Left lobe of liver (tissue), 2 donors: ENCODE data around the gene OXLD1. TPM values are rescaled to one million over a fixed set of nuclear protein-coding genes. Genes with fewer than 3 reads are reported as not detected.
A peak's percentile ranks its signal among the peaks of the same experiment; 100 is the strongest.

ENCODE experiments used
- ATAC-seq: fragments of 200-7000 bp; cut with Tn5 transposase; one replicate; pipeline ENCODE4 v1.9.1; 2020; ENCODE audit warnings: mild to moderate bottlenecking, moderate library complexity
- DNase-seq: peaks from one replicate; pipeline ENCODE4 v3.0.0-alpha.2; 2020; ENCODE audit warnings: low spot score
- total RNA-seq: library from RNA; stranded (reverse); gene quantifications from one replicate; pipeline ENCODE4 v1.2.1, GENCODE V29; 2021
- donor health status: DM: no; HTN: no; CAD: no; lungs with moderate emphysema.
- donor health status: DM: no; HTN: yes; CAD: no.

OXLD1 gene
- total RNA-seq, 1 donor from 2014 or later: 18.3 TPM

GRCh38 chr17:81702934-81703746 lies 36.7 kb upstream of the OXLD1 start, which contains the start of gene MRPL12:
MRPL12 (plus strand) TSS chr17:81703367; CDS start chr17:81703502, 135 bp downstream.
- peak; percentile 96 for DNase-seq
- ATAC-seq: peak; percentile 83

GRCh38 chr17:81701288-81702071 lies 35.1 kb upstream of the OXLD1 start:
- ATAC-seq: no peak
- DNase-seq: no peak

GRCh38 chr17:81700353-81701287 lies 34.2 kb upstream of the OXLD1 start:
- DNase-seq (no peak), ATAC-seq (no peak)

- DNase-seq (no peak), ATAC-seq (no peak)
These were observed 31.0 kb upstream of the OXLD1 start for GRCh38 chr17:81697261-81698044.

DNA sequence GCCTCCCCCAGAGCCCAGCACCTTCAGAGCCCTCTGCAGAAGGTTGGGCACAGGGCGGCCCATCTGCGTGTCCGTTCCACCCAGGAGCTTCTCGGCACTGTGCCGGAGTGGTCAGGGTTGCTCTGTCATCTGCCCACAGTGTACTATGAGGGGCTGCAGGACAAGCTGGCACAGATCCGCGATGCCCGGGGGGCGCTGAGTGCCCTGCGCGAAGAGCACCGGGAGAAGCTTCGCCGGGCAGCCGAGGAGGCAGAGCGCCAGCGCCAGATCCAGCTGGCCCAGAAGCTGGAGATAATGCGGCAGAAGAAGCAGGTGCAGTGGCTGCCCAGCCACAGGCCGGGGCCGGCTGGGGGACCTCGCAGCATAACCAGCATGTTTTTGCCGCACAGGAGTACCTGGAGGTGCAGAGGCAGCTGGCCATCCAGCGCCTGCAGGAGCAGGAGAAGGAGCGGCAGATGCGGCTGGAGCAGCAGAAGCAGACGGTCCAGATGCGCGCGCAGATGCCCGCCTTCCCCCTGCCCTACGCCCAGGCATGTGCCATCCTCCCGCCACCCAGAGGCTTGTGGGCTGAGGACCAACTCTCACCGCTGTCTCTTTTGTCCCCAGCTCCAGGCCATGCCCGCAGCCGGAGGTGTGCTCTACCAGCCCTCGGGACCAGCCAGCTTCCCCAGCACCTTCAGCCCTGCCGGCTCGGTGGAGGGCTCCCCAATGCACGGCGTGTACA lies 30.0 kb upstream of the OXLD1 start:
- DNase-seq (no peak), ATAC-seq (no peak)

- ATAC-seq: no peak
- DNase-seq: no peak
These were observed 29.4 kb upstream of the OXLD1 start for GRCh38 chr17:81695801-81696200.

- DNase-seq (no peak), ATAC-seq (peak; percentile 5)
These were observed 28.8 kb upstream of the OXLD1 start for GRCh38 chr17:81695211-81695610.

GRCh38 chr17:81694810-81695209 lies 28.4 kb upstream of the OXLD1 start:
- ATAC-seq (no peak), DNase-seq (no peak)

GRCh38 chr17:81693509-81694210 lies 27.3 kb upstream of the OXLD1 start:
- DNase-seq (no peak), ATAC-seq (peak; percentile 6)

DNA sequence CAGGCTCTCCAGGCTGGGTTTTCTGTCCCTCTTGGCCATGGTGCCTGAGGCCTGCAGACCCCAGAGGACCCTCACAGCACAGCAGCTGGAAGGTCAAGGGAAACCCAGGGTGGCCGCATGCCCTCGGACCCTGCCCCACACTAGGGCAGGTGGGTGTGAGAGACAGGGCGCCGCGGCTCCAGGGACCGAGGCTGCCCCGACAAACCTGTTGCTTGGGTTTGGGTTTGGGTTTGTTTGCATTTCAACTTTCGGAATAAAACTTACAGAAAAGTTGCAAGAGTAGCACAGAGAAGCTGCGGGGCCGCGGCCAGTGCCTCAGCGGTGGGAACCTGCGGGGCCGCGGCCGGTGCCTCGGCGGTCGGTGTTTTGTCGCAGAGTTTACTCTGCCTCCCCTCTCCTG lies 25.2 kb upstream of the OXLD1 start:
- DNase-seq (no peak), ATAC-seq (no peak)

DNA sequence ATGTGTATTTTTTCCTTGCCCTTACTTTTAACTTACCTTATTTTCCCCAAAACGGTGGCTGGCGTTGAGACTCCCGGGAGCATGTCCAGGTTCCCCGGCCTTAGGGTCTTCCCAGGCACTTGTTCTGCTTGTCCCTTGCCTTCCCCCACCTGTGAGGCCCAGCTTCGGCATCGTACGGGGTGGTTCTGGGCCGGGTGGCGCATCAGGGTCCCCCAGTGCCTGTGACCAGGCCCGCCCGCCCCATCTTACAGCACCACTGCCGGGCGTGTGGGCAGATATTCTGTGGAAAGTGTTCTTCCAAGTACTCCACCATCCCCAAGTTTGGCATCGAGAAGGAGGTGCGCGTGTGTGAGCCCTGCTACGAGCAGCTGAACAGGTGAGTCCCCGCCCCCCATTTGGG lies 24.8 kb upstream of the OXLD1 start:
- DNase-seq: no peak
- no peak for ATAC-seq

DNA sequence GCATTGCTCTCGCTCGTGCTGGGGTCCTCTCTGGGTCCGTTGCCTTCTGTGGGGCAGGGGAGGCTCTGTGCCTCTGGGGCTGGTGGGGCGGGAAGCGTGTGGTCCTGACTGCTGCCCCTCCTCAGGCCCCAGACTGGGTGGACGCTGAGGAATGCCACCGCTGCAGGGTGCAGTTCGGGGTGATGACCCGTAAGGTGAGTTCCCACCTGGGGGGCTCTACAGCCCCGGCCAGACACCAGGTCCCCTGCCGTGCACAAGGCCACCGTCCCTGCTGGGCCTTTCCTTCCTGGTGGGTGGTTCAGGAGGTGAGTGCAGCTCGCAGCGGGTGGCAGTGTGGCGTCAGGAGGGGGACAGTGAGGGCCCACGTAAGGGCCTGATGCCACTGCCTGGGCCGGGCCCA lies 24.1 kb upstream of the OXLD1 start:
- ATAC-seq: no peak
- no peak for DNase-seq

DNA sequence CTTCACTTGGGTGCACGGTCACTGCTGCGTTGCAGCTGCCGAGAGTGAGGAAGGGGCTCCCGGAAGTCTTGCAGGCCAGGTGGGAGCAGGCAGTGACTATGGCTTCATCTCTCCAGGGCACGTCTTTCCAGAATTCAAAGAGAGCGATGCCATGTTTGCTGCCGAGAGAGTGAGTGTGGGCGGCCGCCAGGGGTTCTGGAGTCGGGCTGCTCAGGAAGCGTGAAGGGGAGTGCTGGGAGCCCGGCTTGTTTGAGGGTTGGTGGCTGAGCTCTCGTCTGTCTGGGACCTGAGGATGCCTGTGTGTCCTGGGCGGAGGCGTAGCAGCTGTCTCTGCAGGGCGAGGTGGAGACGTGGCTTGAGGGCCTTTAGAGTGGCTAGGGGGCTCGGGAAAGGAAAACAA lies 23.7 kb upstream of the OXLD1 start:
- ATAC-seq (no peak), DNase-seq (no peak)

DNA sequence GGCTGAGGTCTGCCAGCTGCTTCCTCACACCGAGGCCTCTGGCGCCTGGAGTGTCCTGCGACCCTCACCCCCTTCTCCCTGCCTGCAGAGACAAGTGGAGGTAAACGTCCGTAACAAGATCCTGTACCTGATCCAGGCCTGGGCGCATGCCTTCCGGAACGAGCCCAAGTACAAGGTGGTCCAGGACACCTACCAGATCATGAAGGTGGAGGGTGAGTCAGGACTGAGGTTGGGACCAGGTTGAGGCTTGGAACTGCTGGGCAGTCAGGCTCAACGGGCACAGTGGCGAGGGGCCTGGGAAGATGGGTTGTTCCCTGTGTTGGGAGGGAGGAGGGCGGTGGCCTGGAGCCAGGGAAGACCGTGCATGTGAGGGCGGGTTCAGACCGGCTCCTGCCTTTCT lies 22.2 kb upstream of the OXLD1 start:
- ATAC-seq: no peak

GRCh38 chr17:81687770-81688541 lies 21.6 kb upstream of the OXLD1 start:
- no peak for DNase-seq
- ATAC-seq: no peak

More for the DNA sequence above, 22.2 kb upstream of the OXLD1 start:
- DNase-seq: no peak

DNA sequence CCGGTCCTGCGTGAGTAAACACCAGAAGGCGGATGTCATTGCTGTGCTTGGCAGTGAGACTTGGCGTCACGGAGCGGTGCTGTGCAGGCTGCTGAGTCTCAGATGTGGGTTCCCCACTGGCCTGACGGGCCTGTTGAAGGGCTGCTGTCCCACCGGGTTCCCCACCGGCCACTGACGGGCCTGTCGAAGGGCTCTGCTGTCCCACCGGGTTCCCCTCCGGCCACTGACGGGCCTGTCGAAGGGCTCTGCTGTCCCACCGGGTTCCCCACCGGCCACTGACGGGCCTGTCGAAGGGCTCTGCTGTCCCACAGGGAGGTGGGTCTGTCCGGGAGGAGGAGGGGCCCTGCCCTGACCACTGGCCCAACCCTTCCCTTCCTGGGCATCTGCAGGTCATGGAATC lies 20.2 kb upstream of the OXLD1 start:
- DNase-seq (no peak), ATAC-seq (no peak)

GRCh38 chr17:81685108-81685507 lies 18.7 kb upstream of the OXLD1 start:
- no peak for DNase-seq
- ATAC-seq: no peak

DNA sequence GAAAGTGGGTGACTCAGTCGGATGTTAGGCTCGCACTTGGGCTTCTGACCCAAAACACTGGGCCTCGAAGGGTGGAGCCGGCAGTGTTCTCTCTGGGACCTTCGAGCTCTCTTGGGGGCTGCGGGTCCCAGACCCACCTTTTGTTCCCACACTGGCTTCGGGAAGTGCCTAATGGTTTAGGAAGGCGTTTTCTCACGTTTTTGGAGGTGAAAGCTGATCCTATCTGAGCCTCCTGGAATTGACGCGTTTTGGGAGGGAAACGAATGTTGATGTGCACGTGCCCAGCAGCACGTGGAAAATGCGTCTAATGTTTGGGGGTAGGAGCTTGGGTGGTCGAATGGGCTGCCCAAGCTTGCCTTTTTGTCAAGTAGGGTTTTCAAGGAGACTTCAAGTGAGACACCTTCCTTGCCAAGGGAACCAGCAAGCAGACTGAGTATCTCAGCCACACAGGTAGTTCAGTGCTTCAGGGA lies 18.1 kb upstream of the OXLD1 start:
- ATAC-seq: no peak

More for the DNA sequence above, 18.1 kb upstream of the OXLD1 start:
- no peak for DNase-seq
